GM21529 (cell line): Measurements from ENCODE around the gene GNAQ.
"Not testable (repeated sequence)": the region's sequence is repeated elsewhere in the genome, so short reads cannot be mapped to it uniquely, and the experiment has no call there.

Experiments
- ATAC-seq: cut with Tn5 transposase; IDR thresholded peaks from one replicate; pipeline ENCODE4 v1.9.1; 2021; ENCODE audit not compliant: unreplicated experiment

GNAQ gene

DNA sequence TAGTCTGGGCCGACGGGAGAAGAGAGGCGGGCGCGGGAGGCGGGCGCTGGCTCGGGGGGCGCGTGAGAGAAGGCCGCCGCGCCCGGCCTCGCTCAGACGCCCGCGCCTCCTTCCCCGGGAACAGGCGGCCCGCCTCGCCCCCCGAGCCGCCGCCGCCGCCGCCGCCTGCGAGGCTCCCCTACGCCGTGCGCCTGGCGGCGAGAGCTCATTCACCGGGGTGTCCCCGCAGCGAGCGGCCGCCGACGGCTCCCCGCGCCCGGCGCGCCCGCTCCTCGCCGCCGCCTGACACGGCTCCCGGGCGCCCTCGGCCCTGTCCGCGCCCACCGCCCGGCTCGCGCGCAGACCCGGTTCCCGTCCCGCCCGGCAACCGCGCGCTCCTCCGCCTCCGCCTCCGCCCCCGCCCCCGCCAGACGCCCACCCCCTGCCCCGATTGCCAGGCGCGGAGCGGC is at the start of gene GNAQ:
TSS of gene GNAQ (minus strand) at position 368 of the 449 bp plus-strand sequence. CDS start 576 bp downstream, outside the sequence.
- no peak for ATAC-seq

GRCh38 chr9:78074385-78075291 is 43.0 kb upstream of the GNAQ start:
- ATAC-seq = no peak

- ATAC-seq = no peak
Observed at GRCh38 chr9:78073722-78074121, 42.1 kb upstream of the GNAQ start.

DNA sequence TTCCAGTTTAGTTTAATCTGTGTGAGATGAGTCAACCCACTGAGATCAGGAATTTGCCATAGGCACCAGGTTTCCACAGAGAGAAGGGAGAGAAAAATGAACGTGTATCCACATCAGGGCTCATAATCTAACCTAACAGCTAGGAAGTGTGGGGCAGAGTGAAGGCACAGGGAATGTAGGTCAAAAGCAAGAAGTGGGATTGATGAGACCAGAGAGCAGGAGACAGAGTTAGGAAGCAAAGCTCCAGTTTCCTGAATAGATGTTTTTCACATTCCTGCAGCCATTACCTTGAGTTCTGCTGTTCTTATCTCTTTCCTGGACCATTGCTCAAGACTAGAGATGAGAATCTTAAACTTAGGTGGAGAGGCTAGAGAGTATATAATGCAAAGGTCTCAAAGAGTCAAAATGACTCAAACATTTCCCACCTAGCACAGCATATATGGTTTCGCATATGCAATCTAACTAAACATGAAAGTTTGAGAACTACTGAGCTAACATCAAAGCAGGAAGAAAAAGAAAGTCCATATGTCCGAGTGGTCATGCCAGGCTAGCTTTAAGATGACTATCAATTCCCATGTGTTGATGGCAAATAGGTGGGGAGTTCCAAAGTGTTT is 41.1 kb upstream of the GNAQ start:
- no peak for ATAC-seq

DNA sequence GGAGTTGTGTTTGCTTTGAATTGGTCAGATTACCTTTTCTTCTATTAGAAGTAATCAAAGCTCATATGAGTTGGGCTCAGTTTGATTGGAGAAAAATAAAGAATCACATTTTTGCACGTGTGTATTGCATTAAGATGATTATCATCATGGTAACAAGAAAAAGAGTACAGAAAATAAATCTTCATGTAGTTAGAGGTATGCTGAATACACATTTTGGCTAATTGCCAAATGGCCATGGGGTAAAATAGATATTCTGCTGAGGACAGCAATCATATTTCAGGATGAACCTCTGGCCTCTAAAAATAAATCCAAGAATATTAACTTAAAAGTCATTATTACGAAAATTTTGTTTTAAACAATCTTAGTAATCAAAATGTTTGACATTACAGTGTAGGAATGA is 38.9 kb upstream of the GNAQ start:
- ATAC-seq = no peak

- ATAC-seq = no peak
Observed at GRCh38 chr9:78064075-78064474, 32.5 kb upstream of the GNAQ start.

DNA sequence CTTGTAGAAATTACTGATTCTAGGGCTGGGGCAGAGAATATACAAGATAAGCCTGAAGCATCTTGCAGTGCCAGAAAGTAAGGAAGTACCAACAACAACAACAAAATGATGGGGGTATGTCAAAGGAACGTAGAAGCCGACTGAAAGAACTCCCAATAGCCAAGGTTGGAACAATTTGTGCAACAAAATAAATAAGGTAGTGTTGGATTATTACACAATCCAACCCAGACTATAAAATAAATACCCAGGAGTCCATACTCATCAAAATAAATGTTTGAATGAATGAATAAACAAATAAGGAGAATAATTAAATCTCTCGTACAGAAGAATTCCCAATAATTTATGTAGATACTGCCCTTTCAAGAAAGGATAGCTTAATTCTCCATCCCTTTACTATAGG is 31.1 kb upstream of the GNAQ start:
- no peak for ATAC-seq

DNA sequence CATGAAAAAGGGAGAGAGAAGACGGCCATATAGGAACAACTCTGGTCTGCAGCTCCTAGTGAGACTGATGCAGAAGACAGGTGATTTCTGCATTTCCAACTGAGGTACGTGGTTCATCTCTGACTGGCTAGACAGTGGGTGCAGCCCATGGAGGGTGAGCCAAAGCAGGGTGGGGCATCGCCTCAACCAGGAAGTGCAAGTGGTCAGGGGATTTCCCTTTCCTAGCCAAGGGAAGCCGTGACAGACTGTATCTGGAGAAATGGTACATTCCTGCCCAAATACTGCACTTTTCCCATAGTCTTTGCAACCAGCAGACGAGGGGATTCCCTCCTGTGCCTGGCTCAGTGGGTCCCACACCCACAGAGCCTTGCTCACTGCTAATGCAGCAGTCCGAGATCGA is 22.6 kb upstream of the GNAQ start:
- not testable (repeated sequence) for ATAC-seq

DNA sequence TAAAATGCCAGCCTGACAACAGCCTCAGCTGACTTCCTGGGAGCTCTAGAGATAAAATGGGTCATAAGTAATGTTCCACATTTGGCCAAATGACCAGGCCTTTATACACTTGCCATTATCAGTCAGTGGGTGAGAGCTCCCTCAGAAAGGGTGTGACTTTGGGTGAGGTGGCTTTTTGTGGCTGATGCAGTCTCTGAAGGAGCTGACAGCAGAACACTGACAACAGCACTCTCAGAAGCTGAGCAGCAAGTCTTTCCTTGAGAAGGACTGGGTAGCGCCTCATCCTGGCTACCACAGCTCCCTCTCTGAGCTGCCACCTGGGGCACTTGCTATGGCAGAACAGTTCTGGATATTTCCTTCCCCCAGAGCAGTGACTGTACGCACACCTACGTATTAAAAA is 22.0 kb upstream of the GNAQ start:
- no peak for ATAC-seq

- ATAC-seq = no peak
Observed at GRCh38 chr9:78050421-78050820, 18.8 kb upstream of the GNAQ start.

GRCh38 chr9:78049484-78049883 is 17.9 kb upstream of the GNAQ start:
- no peak for ATAC-seq

DNA sequence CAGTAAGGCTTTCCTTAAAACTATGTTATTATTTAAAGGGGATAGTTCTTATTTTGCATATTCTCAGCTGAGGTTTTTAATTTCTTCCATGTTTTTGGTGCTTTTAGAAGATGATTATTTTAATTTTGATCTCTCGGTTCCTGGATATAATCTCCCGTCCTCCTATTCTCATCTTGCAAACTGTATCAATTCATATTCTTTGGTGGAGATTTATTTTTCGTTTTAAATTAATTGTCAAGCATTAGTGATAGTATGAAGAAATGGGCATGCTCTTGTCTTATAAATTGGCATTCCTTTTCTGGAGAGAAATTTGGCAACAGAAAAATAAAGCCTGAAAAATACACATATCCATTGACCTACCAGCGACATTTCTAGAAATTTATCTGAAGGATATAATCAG is 15.5 kb upstream of the GNAQ start:
- ATAC-seq = no peak

GRCh38 chr9:78046112-78046511 is 14.5 kb upstream of the GNAQ start:
- no peak for ATAC-seq

GRCh38 chr9:78044886-78045285 is 13.3 kb upstream of the GNAQ start:
- ATAC-seq = no peak

DNA sequence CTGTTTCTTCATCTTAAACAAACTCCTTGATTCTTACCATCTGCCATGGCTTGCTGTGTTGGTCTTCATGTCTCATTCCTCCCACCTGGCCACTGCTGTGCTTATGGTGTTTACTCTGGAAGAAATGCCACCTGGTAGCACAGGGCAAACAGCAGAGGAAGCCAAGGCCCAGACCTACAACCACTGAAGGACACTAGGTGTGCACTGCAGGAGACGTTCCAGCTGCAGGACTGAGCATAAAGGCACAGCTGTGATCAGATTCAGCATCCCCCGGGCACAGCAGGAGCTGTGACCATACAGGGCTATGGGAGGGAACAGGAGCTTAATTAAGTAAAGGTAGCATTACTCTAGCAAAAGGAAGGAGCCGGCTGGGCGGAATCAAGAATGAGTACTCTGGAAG is 12.6 kb upstream of the GNAQ start:
- ATAC-seq = no peak

- no peak for ATAC-seq
Observed at GRCh38 chr9:78041971-78042370, 10.4 kb upstream of the GNAQ start.

- no peak for ATAC-seq
Observed at GRCh38 chr9:78040726-78041125, 9.1 kb upstream of the GNAQ start.

GRCh38 chr9:78038620-78039300 is 7.1 kb upstream of the GNAQ start:
- ATAC-seq = no peak

GRCh38 chr9:78035383-78035993 is 3.9 kb upstream of the GNAQ start:
- ATAC-seq = no peak

- no peak for ATAC-seq
Observed at GRCh38 chr9:78033870-78034269, 2.3 kb upstream of the GNAQ start.

- ATAC-seq = no peak
Observed at GRCh38 chr9:78032730-78033457, 1.3 kb upstream of the GNAQ start.
